Breast epithelium (tissue), 4 donors: ENCODE data around the gene ACACA. TPM values are rescaled to one million over a fixed set of nuclear protein-coding genes. Genes with fewer than 3 reads are reported as not detected.

ENCODE experiments used
- DNase-seq, 2 donors: peaks; one replicate each; pipeline ENCODE4 v3.0.0-alpha.2; 2019; ENCODE audit warnings: low spot score in 2 of 2
- H3K27ac ChIP-seq, 2 donors: fragments of 200-600 bp; sonication (generic) in 1 of 2; one replicate each; pipeline ENCODE4 v1.5.1; 2016 to 2019; ENCODE audit warnings: mild to moderate bottlenecking in 1 of 2
- H3K27me3 ChIP-seq, 2 donors: fragments of 200-600 bp; sonication (generic) in 1 of 2; one replicate each; pipeline versions ENCODE4 v1.5.1 to v1.6.0; 2017 to 2019; ENCODE audit warnings: control low read depth in 1 of 2, mild to moderate bottlenecking in 1 of 2
- H3K36me3 ChIP-seq: fragments of 200-600 bp; one replicate; pipeline ENCODE4 v1.5.1; 2019
- H3K4me1 ChIP-seq, 2 donors: fragments of 200-600 bp; sonication (generic); one replicate each; pipeline ENCODE4 v1.5.1; 2016 to 2019; ENCODE audit warnings: control low read depth in 1 of 2
- H3K4me3 ChIP-seq, 3 donors: fragments of 200-600 bp; sonication (generic); 1 replicate in 2 of 3; 2 replicates in 1 of 3; pipeline ENCODE4 v1.5.1; 2016 to 2019; ENCODE audit warnings: mild to moderate bottlenecking in 3 of 3, moderate library complexity in 2 of 3
- H3K9me3 ChIP-seq, 2 donors: fragments of 200-600 bp; sonication (generic) in 1 of 2; one replicate each; pipeline ENCODE4 v1.5.1; 2016 to 2019; ENCODE audit warnings: control low read depth in 1 of 2
- POLR2A ChIP-seq: fragments of 450-650 bp; IDR thresholded peaks from one replicate; pipeline ENCODE4 v1.6.1; 2016; ENCODE audit warnings: antibody characterized with exemption, mild to moderate bottlenecking, moderate library complexity
- POLR2AphosphoS5 ChIP-seq, 3 donors: sonication (generic); formaldehyde crosslinking; IDR thresholded peaks; one replicate each; pipeline ENCODE4 v1.6.1; 2017; ENCODE audit warnings: antibody characterized with exemption in 3 of 3
- intact Hi-C: fragments of 100-400 bp; cut with DNase I; formaldehyde crosslinking; loops from one replicate; pipeline ENCODE4 v1.15.1; 2023; ENCODE audit warnings: low total_unique reads
- total RNA-seq, 3 donors: library from RNA; depleted of rRNA; stranded (reverse); fragments of >200 nt; gene quantifications; one replicate each; pipeline ENCODE4 v1.1.0, GENCODE V29; 2016
- TF ChIP-seq, protein P1 (sequence below), 3 donors: fragments of 450-650 bp; IDR thresholded peaks; one replicate each; pipeline ENCODE4 v1.5.1; 2016 to 2017; ENCODE audit warnings: antibody characterized with exemption in 3 of 3, mild to moderate bottlenecking in 3 of 3, moderate library complexity in 3 of 3

ACACA gene
- total RNA-seq, 3 donors from 2014 or later = 32.8 to 46.5 (median 36.1) TPM

DNA sequence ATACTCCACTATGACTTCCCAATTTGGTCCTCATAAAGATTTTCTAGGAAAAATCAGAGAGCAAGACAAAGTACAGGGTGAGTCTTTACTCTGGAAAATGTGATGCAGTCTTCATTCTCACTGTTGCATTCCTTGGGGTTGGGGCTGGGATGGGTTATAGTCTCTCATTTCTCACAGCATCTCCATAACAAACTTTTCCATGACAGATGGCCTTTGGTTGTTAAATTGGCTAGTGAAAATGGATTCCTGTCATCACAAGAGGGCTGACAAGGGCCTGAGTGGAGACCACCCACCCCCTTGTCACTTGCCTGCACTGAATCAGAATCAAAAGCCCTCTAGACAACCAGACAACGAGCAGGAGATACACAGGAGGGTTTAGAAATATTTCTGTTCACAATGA lies 283.2 kb downstream of the ACACA start:
- Histone ChIP-seq H3K36me3 (no peaks in the 10 kb centered on the region), H3K27ac (no peak overlapping the region), H3K9me3 (no peaks in the 10 kb centered on the region), H3K4me1 (no peaks in the 10 kb centered on the region), H3K27me3 (no peaks in the 10 kb centered on the region), H3K4me3 (no peak overlapping the region)
- TF ChIP-seq POLR2AphosphoS5 (IDR thresholded peaks at IDR 0.05) (no peak), POLR2A (no peak)
- TF ChIP-seq, protein P1, sequence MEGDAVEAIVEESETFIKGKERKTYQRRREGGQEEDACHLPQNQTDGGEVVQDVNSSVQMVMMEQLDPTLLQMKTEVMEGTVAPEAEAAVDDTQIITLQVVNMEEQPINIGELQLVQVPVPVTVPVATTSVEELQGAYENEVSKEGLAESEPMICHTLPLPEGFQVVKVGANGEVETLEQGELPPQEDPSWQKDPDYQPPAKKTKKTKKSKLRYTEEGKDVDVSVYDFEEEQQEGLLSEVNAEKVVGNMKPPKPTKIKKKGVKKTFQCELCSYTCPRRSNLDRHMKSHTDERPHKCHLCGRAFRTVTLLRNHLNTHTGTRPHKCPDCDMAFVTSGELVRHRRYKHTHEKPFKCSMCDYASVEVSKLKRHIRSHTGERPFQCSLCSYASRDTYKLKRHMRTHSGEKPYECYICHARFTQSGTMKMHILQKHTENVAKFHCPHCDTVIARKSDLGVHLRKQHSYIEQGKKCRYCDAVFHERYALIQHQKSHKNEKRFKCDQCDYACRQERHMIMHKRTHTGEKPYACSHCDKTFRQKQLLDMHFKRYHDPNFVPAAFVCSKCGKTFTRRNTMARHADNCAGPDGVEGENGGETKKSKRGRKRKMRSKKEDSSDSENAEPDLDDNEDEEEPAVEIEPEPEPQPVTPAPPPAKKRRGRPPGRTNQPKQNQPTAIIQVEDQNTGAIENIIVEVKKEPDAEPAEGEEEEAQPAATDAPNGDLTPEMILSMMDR (IDR thresholded peaks at IDR 0.05) = no peak
- intact Hi-C loops = no loop called here
- no peak for DNase-seq

DNA sequence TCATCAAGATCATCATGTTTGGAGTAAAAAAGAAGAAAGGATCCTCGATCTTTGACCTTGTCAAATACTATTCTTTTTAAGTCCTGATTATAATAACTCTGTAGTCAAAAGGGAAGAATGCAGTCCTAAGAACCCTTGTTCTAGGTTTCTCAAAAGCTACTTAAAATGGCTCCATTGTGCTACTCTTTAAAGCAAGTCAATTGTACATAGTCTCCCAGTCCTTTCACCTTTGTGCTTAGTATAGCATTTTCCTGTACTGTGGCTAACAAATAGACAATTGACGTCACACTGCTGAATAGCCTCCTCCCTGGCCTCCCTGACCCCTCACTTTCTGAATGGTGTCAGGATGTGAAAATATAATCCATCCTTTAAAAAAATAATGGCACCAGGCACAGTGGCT lies 285.0 kb downstream of the ACACA start:
- Histone ChIP-seq H3K36me3 (no peaks in the 10 kb centered on the region), H3K27me3 (no peaks in the 10 kb centered on the region), H3K9me3 (no peaks in the 10 kb centered on the region), H3K27ac (no peak overlapping the region), H3K4me3 (no peak overlapping the region), H3K4me1 (no peaks in the 10 kb centered on the region)
- no peak for TF ChIP-seq POLR2AphosphoS5 (IDR thresholded peaks at IDR 0.05)
- TF ChIP-seq POLR2A = no peak
- TF ChIP-seq, protein P1 (IDR thresholded peaks at IDR 0.05) = no peak
- intact Hi-C loops = no loop called here
- no peak for DNase-seq

DNA sequence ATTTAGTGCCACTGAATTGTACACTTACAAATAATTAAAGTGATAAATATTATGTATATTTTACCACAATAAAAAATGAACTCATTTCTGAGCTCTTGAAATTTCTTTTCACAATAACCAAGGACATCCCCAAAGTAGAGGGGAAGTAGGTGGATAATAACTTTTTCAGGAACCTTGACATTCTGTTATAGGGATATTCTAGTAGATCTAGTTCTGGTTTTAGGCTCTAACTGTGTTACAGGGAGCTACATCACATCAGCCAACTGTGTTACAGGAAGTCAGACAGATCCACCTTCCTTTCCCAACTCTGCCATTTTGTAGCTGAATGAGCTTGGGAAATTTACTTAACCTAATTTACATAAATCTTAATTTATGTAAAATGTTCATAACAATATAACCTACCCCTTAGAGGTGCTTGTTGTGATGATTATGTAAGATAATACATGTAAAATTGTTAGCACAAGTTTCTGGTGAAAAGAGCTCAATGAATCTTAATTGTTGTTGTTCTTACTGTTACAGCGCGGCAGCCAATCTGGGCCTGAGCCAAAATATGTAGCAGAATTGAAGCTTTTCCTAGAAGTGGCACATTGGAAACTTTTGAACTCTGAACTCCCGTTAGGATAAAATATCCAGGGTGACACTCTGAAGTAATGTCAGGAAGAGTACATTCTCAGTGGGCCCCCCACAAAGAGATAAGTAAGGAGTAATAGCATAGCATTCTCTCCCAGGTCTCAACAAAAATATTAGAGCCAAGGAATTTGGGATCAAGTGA lies 288.1 kb downstream of the ACACA start:
- H3K27me3 ChIP-seq = no peaks in the 10 kb centered on the region
- H3K4me1 ChIP-seq = no peaks in the 10 kb centered on the region
- TF ChIP-seq, protein P1 (IDR thresholded peaks at IDR 0.05) = no peak
- TF ChIP-seq POLR2A (no peak), POLR2AphosphoS5 (IDR thresholded peaks at IDR 0.05) (no peak)
- intact Hi-C loops = no loop called here
- H3K36me3 ChIP-seq = no peaks in the 10 kb centered on the region
- no peak overlapping the region for H3K4me3 ChIP-seq
- DNase-seq = no peak
- no peak overlapping the region for H3K27ac ChIP-seq
- no peaks in the 10 kb centered on the region for H3K9me3 ChIP-seq

DNA sequence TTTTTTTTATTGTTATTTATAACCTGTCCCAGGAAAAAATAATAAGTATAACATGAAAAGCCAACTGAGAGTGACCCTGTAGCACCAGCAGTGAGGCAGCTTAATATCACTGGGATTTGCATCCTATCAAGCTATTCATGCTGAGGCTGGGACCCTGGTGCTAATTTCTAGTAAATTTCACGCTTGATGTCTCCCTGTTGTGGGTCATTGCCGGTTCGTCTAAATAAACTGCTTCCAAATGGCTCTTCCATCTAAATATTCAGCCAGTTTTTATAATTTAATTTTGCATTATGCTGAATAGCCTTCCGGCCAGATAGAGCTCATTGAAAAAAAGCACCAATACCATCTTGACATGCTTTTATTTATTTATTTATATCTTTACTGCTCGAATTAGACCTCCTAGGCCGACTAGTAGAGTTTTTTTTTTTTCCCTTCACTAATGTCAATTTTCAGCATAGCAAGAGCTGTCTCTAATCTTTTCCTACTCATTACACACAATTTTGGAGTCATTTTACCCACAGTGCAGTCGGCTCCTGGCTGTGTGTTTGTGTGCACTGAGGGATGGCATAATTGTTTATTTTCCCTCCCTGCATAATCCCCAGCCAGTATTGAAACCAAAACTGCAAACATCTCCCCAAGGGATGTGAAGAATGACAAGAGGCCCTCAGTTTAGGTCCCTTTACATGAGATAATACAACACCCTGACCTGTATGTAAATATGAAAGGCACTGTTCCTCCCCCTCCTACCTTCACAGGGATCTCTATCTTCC lies 289.1 kb downstream of the ACACA start:
- DNase-seq = no peak
- Histone ChIP-seq H3K36me3 (no peaks in the 10 kb centered on the region), H3K4me1 (no peaks in the 10 kb centered on the region), H3K4me3 (no peak overlapping the region), H3K27ac (no peak overlapping the region), H3K9me3 (no peaks in the 10 kb centered on the region), H3K27me3 (no peaks in the 10 kb centered on the region)
- TF ChIP-seq POLR2A (no peak), POLR2AphosphoS5 (IDR thresholded peaks at IDR 0.05) (no peak)
- TF ChIP-seq, protein P1 (IDR thresholded peaks at IDR 0.05) = no peak
- intact Hi-C loops = no loop called here

DNA sequence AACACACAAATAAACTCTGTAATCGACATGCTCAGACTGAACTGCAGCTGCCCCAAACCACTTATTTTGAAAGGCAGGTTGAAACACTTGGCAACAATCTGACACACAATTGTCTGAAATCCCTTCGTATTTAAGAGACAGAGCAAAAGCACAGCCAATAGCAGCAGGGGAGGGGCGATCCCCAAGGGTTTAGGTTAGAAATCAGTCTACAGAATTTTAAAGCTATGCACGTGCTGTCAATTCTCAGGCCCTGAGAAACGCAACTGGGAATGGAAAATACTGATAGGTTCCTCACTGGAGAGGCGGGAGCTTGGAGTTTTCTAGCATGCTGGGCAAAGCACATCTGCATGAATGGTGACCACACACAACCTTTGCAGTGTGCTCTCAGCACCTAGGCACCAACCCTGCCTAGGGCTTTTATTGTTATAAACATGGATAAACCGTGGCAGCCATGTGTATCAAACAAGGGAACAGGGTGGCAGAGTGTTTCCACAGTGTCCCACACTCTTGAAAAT lies 289.9 kb downstream of the ACACA start:
- TF ChIP-seq POLR2AphosphoS5 (IDR thresholded peaks at IDR 0.05) = no peak
- no peak for TF ChIP-seq POLR2A
- TF ChIP-seq, protein P1 (IDR thresholded peaks at IDR 0.05) = no peak
- DNase-seq = no peak

More for the DNA sequence above, 289.9 kb downstream of the ACACA start:
- no peaks in the 10 kb centered on the region for H3K9me3 ChIP-seq
- H3K27ac ChIP-seq = no peak overlapping the region
- intact Hi-C loops = no loop called here
- no peaks in the 10 kb centered on the region for H3K36me3 ChIP-seq
- no peaks in the 10 kb centered on the region for H3K4me1 ChIP-seq
- H3K27me3 ChIP-seq = no peaks in the 10 kb centered on the region
- no peak overlapping the region for H3K4me3 ChIP-seq
